Fibroblast of villous mesenchyme (primary cell): ENCODE results near the gene POLDIP3. TPM values are rescaled to one million over a fixed set of nuclear protein-coding genes. Genes with fewer than 3 reads are reported as not detected.

Experiments used
- DNase-seq: peaks from one replicate; pipeline ENCODE4 v3.0.0-alpha.2; 2010; ENCODE audit warnings: low read depth
- H3K4me3 ChIP-seq: 2 replicates; pipeline ENCODE4 v1.5.1; 2011; ENCODE audit warnings: low read depth, mild to moderate bottlenecking, low read length
- CTCF ChIP-seq: IDR thresholded peaks from 2 replicates; pipeline ENCODE4 v1.5.1; 2012; ENCODE audit warnings: low read depth, mild to moderate bottlenecking, low read length; ENCODE audit not compliant: insufficient read depth
- total RNA-seq: library from RNA; depleted of rRNA; stranded (reverse); fragments of >200 nt; gene quantifications from 2 replicates; pipeline ENCODE4 v1.2.3, GENCODE V29; 2012

The POLDIP3 gene
- total RNA-seq, 1 donor: 26.3 TPM

- no peak for DNase-seq
- H3K4me3 ChIP-seq: no peak overlapping the region
- no peak for TF ChIP-seq CTCF
Observed at GRCh38 chr22:42651134-42651533, 36.5 kb upstream of the POLDIP3 start.

GRCh38 chr22:42649246-42650099 lies 34.8 kb upstream of the POLDIP3 start, which contains the start of gene CYB5R3:
Gene CYB5R3 (minus strand): TSS chr22:42649392. CDS start chr22:42649315, 77 bp downstream.
- TF ChIP-seq CTCF: no peak
- H3K4me3 ChIP-seq: peak within 1 kb of the TSS; percentile 93
- peak; percentile 80 for DNase-seq

- TF ChIP-seq CTCF: no peak
- peak overlapping the region; percentile 93 for H3K4me3 ChIP-seq
- peak; percentile 67 for DNase-seq
Observed at GRCh38 chr22:42648368-42649245, 33.9 kb upstream of the POLDIP3 start.

- no peak for TF ChIP-seq CTCF
- no peak for DNase-seq
- peak overlapping the region; percentile 93 for H3K4me3 ChIP-seq
Observed at GRCh38 chr22:42648017-42648367, 33.3 kb upstream of the POLDIP3 start.

- peak; percentile 59 for DNase-seq
- no peak for TF ChIP-seq CTCF
- peak overlapping the region; percentile 12 for H3K4me3 ChIP-seq
Observed at GRCh38 chr22:42646569-42647525, 32.2 kb upstream of the POLDIP3 start.
